CD14-positive monocyte (primary cell): ENCODE measurements around the gene ARL9. TPM values are rescaled to one million over a fixed set of nuclear protein-coding genes. Genes with fewer than 3 reads are reported as not detected.

ENCODE experiments used
- DNase-seq, 3 donors: peaks; one replicate each; pipeline ENCODE4 v3.0.0-alpha.2; 2011 to 2022
- H2AFZ ChIP-seq: 2 replicates; pipeline ENCODE4 v1.6.0; 2012; ENCODE audit warnings: mild to moderate bottlenecking, low read depth, low read length, inconsistent platforms; ENCODE audit not compliant: insufficient read depth, poor library complexity, severe bottlenecking
- H3K27ac ChIP-seq, 2 donors: 1 replicate in 1 of 2; 2 replicates in 1 of 2; pipeline ENCODE4 v1.5.1; 2012 to 2013; ENCODE audit warnings: low read length in 2 of 2, control low read depth in 1 of 2, inconsistent platforms in 1 of 2, low read depth in 1 of 2, mild to moderate bottlenecking in 1 of 2
- H3K27me3 ChIP-seq, 2 donors: one replicate each; pipeline versions ENCODE4 v1.6.0 to v1.6.1; 2011 to 2013; ENCODE audit warnings: low read length in 2 of 2; ENCODE audit not compliant: control insufficient read depth in 2 of 2, insufficient read depth in 2 of 2
- H3K36me3 ChIP-seq, 2 donors: replicated peaks in 1 of 2; 1 replicate in 1 of 2; 2 replicates in 1 of 2; pipeline versions ENCODE4 v1.5.1 to v1.6.1; 2012 to 2013; ENCODE audit warnings: low read length in 2 of 2, control low read depth in 1 of 2, inconsistent platforms in 1 of 2, mild to moderate bottlenecking in 1 of 2; ENCODE audit not compliant: insufficient read depth in 2 of 2, control insufficient read depth in 1 of 2
- H3K4me1 ChIP-seq, 2 donors: 1 replicate in 1 of 2; 2 replicates in 1 of 2; pipeline versions ENCODE4 v1.5.1 to v1.6.1; 2012 to 2013; ENCODE audit warnings: low read length in 2 of 2, control low read depth in 1 of 2, inconsistent platforms in 1 of 2, mild to moderate bottlenecking in 1 of 2, moderate library complexity in 1 of 2; ENCODE audit not compliant: insufficient read depth in 2 of 2, control insufficient read depth in 1 of 2
- H3K4me2 ChIP-seq: replicated peaks from 2 replicates; pipeline ENCODE3; 2012; ENCODE audit warnings: low read length, moderate library complexity, mild to moderate bottlenecking; ENCODE audit not compliant: poor library complexity, severe bottlenecking; ENCODE audit errors: extremely low read depth
- H3K4me3 ChIP-seq, 3 experiments: fragments of 200-600 bp in 1 of 3; sonication (generic) in 1 of 3; replicated peaks in 1 of 3; 1 replicate in 2 of 3; 2 replicates in 1 of 3; pipeline ENCODE4 v1.5.1; 2011 to 2013; ENCODE audit warnings: low read length in 3 of 3, mild to moderate bottlenecking in 3 of 3, control low read depth in 2 of 3, low read depth in 2 of 3, inconsistent platforms in 1 of 3, moderate library complexity in 1 of 3
- H3K79me2 ChIP-seq: 2 replicates; pipeline ENCODE4 v1.6.0; 2012; ENCODE audit warnings: mild to moderate bottlenecking, control low read depth, inconsistent platforms, low read length, moderate library complexity; ENCODE audit not compliant: insufficient read depth
- H3K9ac ChIP-seq: 2 replicates; pipeline ENCODE4 v1.6.0; 2017; ENCODE audit warnings: low read length, mild to moderate bottlenecking; ENCODE audit not compliant: insufficient read depth, poor library complexity, severe bottlenecking
- H3K9me3 ChIP-seq, 2 donors: replicated peaks in 1 of 2; 1 replicate in 1 of 2; 2 replicates in 1 of 2; pipeline versions ENCODE4 v1.5.1 to v1.6.1; 2012 to 2013; ENCODE audit warnings: low read length in 2 of 2, control low read depth in 1 of 2; ENCODE audit not compliant: control insufficient read depth in 1 of 2, insufficient read depth in 1 of 2
- H4K20me1 ChIP-seq: 2 replicates; pipeline ENCODE4 v1.6.0; 2012; ENCODE audit warnings: mild to moderate bottlenecking, low read length, control low read depth, moderate library complexity; ENCODE audit not compliant: insufficient read depth
- H3K27ac Mint-ChIP-seq, 7 donors: one replicate each; pipeline ENCODE4 v1.8.0; 2020; ENCODE audit warnings: mild to moderate bottlenecking in 7 of 7, mixed read lengths in 7 of 7, moderate library complexity in 6 of 7, inconsistent platforms in 2 of 7
- H3K27me3 Mint-ChIP-seq, 3 donors: one replicate each; pipeline ENCODE4 v1.8.0; 2021 to 2022; ENCODE audit warnings: low read depth in 3 of 3, mild to moderate bottlenecking in 3 of 3, mixed read lengths in 3 of 3, moderate library complexity in 3 of 3, inconsistent platforms in 1 of 3
- H3K36me3 Mint-ChIP-seq, 2 donors: one replicate each; pipeline ENCODE4 v1.8.0; 2020; ENCODE audit warnings: mixed read lengths in 2 of 2, inconsistent platforms in 1 of 2, mild to moderate bottlenecking in 1 of 2
- H3K4me1 Mint-ChIP-seq: one replicate; pipeline ENCODE4 v1.8.0; 2020; ENCODE audit warnings: mild to moderate bottlenecking, mixed read lengths
- H3K4me3 Mint-ChIP-seq, 2 donors: one replicate each; pipeline ENCODE4 v1.8.0; 2020; ENCODE audit warnings: mild to moderate bottlenecking in 2 of 2, mixed read lengths in 2 of 2, moderate library complexity in 1 of 2
- H3K9me3 Mint-ChIP-seq, 7 donors: one replicate each; pipeline ENCODE4 v1.8.0; 2020 to 2022; ENCODE audit warnings: mixed read lengths in 7 of 7, mild to moderate bottlenecking in 6 of 7, moderate library complexity in 6 of 7, inconsistent platforms in 2 of 7
- WGBS: methylation state at CpG from one replicate; pipeline ENCODE4 v1.1.5; 2013; ENCODE audit warnings: missing lambda C conversion rate; ENCODE audit not compliant: insufficient coverage; 5-methylcytosine and 5-hydroxymethylcytosine counted together
- intact Hi-C, 2 donors: fragments of 100-400 bp; cut with micrococcal nuclease; formaldehyde crosslinking; loops; one replicate each; pipeline versions ENCODE4 v1.15.0 to v1.15.1; 2023
- polyA plus RNA-seq, 3 donors: library from polyadenylated mRNA; depleted of rRNA in 1 of 3; unstranded in 2 of 3; stranded (reverse) in 1 of 3; fragments of 300-500 nt in 2 of 3; fragments of >200 nt in 1 of 3; fragmentation: Illumina TruSeq in 2 of 3; gene quantifications; 1 replicate in 2 of 3; 2 replicates in 1 of 3; pipeline ENCODE4 v1.2.3, GENCODE V29; 2012 to 2021
- TF ChIP-seq, protein P1 (sequence below): fragments of 200-600 bp; IDR thresholded peaks from one replicate; pipeline ENCODE4 v1.8.0; 2022; ENCODE audit warnings: antibody characterized with exemption, mild to moderate bottlenecking

The ARL9 gene
- polyA plus RNA-seq, 3 donors: not detected

DNA sequence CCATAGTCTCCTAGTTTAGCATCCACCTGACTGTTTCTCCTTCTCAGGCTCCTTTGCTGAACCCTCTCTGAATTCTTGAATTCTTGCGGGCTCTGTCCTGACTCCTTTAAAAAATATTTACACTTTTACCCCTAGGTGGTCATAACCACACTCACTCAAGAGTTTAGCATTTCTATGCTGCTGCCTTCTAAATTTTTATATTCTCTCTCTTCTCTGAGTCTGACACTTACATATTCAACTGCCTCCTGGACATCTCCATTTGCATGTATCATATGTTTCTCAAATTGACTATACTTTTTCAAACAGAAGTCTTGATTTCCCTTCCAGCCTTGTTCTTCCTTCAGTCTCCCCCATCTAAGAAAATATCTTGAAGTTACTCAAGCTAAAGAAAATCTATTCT is 31.6 kb downstream of the ARL9 start:
- Histone ChIP-seq H3K4me2 (no peak overlapping the region), H2AFZ (no peak overlapping the region), H3K27ac (no peak overlapping the region), H4K20me1 (no peaks in the 10 kb centered on the region), H3K36me3 (no peaks in the 10 kb centered on the region), H3K4me1 (peaks cover 3 to 5% of the 10 kb centered on the region in 2 donors), H3K4me3 (no peak overlapping the region), H3K27me3 (peaks cover 2 to 5% of the 10 kb centered on the region in 2 donors), H3K9me3 (no peaks in the 10 kb centered on the region), H3K9ac (no peak overlapping the region), H3K79me2 (no peaks in the 10 kb centered on the region)
- Mint-ChIP-seq H3K36me3 (no peaks in the 10 kb centered on the region), H3K4me3 (no peak overlapping the region), H3K27me3 (peaks cover 0 to 7% (median 0%) of the 10 kb centered on the region in 3 donors), H3K27ac (no peak overlapping the region), H3K4me1 (peaks cover 6% of the 10 kb centered on the region), H3K9me3 (no peaks in the 10 kb centered on the region)
- TF ChIP-seq, protein P1, sequence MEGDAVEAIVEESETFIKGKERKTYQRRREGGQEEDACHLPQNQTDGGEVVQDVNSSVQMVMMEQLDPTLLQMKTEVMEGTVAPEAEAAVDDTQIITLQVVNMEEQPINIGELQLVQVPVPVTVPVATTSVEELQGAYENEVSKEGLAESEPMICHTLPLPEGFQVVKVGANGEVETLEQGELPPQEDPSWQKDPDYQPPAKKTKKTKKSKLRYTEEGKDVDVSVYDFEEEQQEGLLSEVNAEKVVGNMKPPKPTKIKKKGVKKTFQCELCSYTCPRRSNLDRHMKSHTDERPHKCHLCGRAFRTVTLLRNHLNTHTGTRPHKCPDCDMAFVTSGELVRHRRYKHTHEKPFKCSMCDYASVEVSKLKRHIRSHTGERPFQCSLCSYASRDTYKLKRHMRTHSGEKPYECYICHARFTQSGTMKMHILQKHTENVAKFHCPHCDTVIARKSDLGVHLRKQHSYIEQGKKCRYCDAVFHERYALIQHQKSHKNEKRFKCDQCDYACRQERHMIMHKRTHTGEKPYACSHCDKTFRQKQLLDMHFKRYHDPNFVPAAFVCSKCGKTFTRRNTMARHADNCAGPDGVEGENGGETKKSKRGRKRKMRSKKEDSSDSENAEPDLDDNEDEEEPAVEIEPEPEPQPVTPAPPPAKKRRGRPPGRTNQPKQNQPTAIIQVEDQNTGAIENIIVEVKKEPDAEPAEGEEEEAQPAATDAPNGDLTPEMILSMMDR: no peak
- DNase-seq: no peak
- WGBS: 100% methylated on average over 1 of the region's 1 CpG
- intact Hi-C loops: no loop called here

DNA sequence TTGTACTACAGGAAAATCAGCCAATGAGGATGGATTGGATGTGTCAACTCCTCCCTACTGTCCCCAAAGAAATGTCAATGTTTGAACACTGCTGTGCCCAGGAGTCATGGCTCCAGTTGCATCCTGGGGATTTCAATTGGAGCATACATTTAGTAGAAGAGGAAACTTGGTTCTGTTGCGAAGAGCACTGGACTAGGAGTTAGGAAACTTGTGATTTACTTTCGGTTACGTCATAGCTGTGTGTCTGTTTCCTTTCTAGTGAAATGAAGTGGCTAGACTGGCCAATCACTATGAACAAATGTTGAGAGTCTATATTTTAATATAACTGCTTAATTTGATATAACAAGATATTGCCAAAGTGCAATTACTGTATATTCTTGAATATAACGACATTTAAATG is 35.2 kb downstream of the ARL9 start:
- Histone ChIP-seq H3K36me3 (no peaks in the 10 kb centered on the region), H3K4me3 (no peak overlapping the region), H2AFZ (peak overlapping the region; percentile 37), H3K9ac (no peak overlapping the region), H3K27ac (no peak overlapping the region), H3K4me1 (peaks cover 6 to 11% of the 10 kb centered on the region in 2 donors), H3K79me2 (no peaks in the 10 kb centered on the region), H3K27me3 (no peaks in the 10 kb centered on the region), H4K20me1 (no peaks in the 10 kb centered on the region), H3K4me2 (peak overlapping the region; percentile 20), H3K9me3 (no peaks in the 10 kb centered on the region)
- H3K4me3 Mint-ChIP-seq: peak overlapping the region; percentile 12 to 59
- no peak overlapping the region for H3K27ac Mint-ChIP-seq
- 53% methylated on average over 2 of the region's 4 CpGs for WGBS
- H3K9me3 Mint-ChIP-seq: peaks cover 0 to 3% (median 0%) of the 10 kb centered on the region in 7 donors
- intact Hi-C loops: no loop called here
- peak in 2 of 3 donors; percentile 16 to 52 for DNase-seq
- TF ChIP-seq, protein P1: no peak
- H3K4me1 Mint-ChIP-seq: peaks cover 15% of the 10 kb centered on the region
- H3K36me3 Mint-ChIP-seq: no peaks in the 10 kb centered on the region
- H3K27me3 Mint-ChIP-seq: peaks cover 5 to 17% (median 7%) of the 10 kb centered on the region in 3 donors
